ENCODE data around the gene CPVL.
A peak's percentile ranks its signal among the peaks of the same experiment; 100 is the strongest.

DNA sequence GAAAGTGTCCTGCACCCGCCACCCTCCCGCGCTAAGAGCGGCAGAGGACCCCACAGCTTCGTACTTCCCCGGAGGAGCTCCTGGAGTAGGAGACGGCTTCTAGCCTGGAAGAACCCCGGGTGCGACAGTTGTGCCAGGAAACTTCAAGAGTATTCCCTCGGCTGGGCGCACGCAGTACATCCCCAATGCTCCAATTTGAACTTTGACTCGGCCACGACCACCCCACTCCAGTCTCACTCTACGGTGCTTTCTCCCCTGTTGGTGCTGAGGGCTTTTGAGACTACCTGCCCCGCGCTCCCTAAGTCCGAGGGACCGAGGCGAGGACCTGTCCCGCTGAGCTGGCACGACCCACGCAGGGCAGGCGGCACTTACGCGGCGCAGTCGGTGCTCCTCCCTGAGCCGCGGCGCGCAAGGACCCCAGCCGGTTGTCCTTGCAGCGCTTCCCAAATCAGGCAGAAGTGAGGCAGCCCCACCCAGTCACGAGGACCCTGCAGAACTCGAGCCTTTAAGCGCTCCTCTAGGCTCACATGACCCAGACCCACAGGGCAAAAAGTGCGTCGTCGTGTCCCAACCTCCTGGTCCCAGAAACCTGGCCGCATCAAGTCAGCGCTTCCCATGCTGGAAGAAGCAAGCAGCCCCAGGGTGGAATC, at the start of gene CPVL:
- TF ChIP-seq, protein P1, sequence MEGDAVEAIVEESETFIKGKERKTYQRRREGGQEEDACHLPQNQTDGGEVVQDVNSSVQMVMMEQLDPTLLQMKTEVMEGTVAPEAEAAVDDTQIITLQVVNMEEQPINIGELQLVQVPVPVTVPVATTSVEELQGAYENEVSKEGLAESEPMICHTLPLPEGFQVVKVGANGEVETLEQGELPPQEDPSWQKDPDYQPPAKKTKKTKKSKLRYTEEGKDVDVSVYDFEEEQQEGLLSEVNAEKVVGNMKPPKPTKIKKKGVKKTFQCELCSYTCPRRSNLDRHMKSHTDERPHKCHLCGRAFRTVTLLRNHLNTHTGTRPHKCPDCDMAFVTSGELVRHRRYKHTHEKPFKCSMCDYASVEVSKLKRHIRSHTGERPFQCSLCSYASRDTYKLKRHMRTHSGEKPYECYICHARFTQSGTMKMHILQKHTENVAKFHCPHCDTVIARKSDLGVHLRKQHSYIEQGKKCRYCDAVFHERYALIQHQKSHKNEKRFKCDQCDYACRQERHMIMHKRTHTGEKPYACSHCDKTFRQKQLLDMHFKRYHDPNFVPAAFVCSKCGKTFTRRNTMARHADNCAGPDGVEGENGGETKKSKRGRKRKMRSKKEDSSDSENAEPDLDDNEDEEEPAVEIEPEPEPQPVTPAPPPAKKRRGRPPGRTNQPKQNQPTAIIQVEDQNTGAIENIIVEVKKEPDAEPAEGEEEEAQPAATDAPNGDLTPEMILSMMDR (conservative IDR thresholded peaks at IDR 0.05 in 1 of 2, IDR thresholded peaks at IDR 0.05 in 1 of 2; ENCODE audit: low read depth in 1 of 2, low read length in 2 of 2), result no peak
- TF ChIP-seq EZH2 (IDR thresholded peaks at IDR 0.05; ENCODE audit: low read length, missing control alignments), result peak; percentile 59

All from fibroblast of lung (primary cell).